Measurements from ENCODE around the gene ZIM2. TPM values are rescaled to one million over a fixed set of nuclear protein-coding genes. Genes with fewer than 3 reads are reported as not detected.

Gene ZIM2
- total and polyA plus RNA-seq, 2 of the 4 experiments (the other 2 are of a cell fraction), result not detected

- H3K18ac ChIP-seq (ENCODE audit: low read depth, low read length), result no peak overlapping the region
- WGBS, 2 experiments (ENCODE audit: extremely low coverage in 2 of 2, insufficient read length in 1 of 2), result 28% methylated on average over 2 of the region's 6 CpGs; no CpG with 5 or more reads in 1 of the 2 experiments
- no TSS peak for BruUV-seq (replicated peaks)
- H3K9me3 ChIP-seq (ENCODE audit: control insufficient read depth, insufficient read depth, low read length), result peaks cover 29% of the 10 kb centered on the region
- no peak overlapping the region for H2BK15ac ChIP-seq (ENCODE audit: low read depth, low read length)
- H3K14ac ChIP-seq (replicated peaks; ENCODE audit: low read depth, low read length), result no peak overlapping the region
- H4K91ac ChIP-seq (ENCODE audit: insufficient read depth, low read depth, low read length), result no peak overlapping the region
- no peak overlapping the region for H2BK120ac ChIP-seq (ENCODE audit: low read depth, low read length)
- no peak overlapping the region for H2BK20ac ChIP-seq (ENCODE audit: low read depth, low read length)
- no peak overlapping the region for H2AK5ac ChIP-seq (ENCODE audit: low read depth, low read length)
- ChIA-PET POLR2A (ENCODE audit: unreplicated experiment) (no interaction called here), CTCF (no interaction called here)
- in situ Hi-C loops (cut with MboI; ENCODE audit: low sequenced_read_pairs) (no loop called here), dilution Hi-C loops (cut with HindIII; ENCODE audit: low sequenced_read_pairs, unreplicated experiment) (no loop called here), intact Hi-C loops (cut with micrococcal nuclease) (no loop called here)
- H4K8ac ChIP-seq (ENCODE audit: low read depth in 2 of 2, low read length in 2 of 2), result no peak overlapping the region
- no peak overlapping the region for H3K56ac ChIP-seq (ENCODE audit: extremely low read depth, insufficient read depth, low read length)
- no peak overlapping the region for H3K23ac ChIP-seq (ENCODE audit: low read depth, low read length)
- DNase-seq (no peak), ATAC-seq (ENCODE audit: low read depth) (no peak)
- no peak overlapping the region for H2BK5ac ChIP-seq (ENCODE audit: low read depth, low read length, poor library complexity, severe bottlenecking)
- no peaks in the 10 kb centered on the region for H3K79me1 ChIP-seq (ENCODE audit: low read depth in 1 of 2, low read length in 2 of 2)
- H3K4me3 ChIP-seq (ENCODE audit: insufficient read depth, low read depth, low read length), result no peak overlapping the region
- no peak overlapping the region for H4K5ac ChIP-seq (ENCODE audit: low read depth, low read length)
- TF ChIP-seq MAZ (IDR thresholded peaks at IDR 0.05; ENCODE audit: borderline replicate concordance, low read depth, low read length), result no peak
- TF ChIP-seq USF2 (IDR thresholded peaks at IDR 0.05; ENCODE audit: low read depth, low read length), result no peak
- no peak for TF ChIP-seq NFE2L2 (IDR thresholded peaks at IDR 0.05; ENCODE audit: low read depth, low read length)
- no peak for TF ChIP-seq RCOR1 (IDR thresholded peaks at IDR 0.05; ENCODE audit: insufficient replicate concordance, low read length)
- TF ChIP-seq MAFK (IDR thresholded peaks at IDR 0.05; ENCODE audit: low read depth, low read length), result no peak
- no peak for TF ChIP-seq POLR2A (IDR thresholded peaks at IDR 0.05; ENCODE audit: low read depth, low read length)
- TF ChIP-seq, protein P1, sequence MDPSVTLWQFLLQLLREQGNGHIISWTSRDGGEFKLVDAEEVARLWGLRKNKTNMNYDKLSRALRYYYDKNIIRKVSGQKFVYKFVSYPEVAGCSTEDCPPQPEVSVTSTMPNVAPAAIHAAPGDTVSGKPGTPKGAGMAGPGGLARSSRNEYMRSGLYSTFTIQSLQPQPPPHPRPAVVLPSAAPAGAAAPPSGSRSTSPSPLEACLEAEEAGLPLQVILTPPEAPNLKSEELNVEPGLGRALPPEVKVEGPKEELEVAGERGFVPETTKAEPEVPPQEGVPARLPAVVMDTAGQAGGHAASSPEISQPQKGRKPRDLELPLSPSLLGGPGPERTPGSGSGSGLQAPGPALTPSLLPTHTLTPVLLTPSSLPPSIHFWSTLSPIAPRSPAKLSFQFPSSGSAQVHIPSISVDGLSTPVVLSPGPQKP (IDR thresholded peaks at IDR 0.05; ENCODE audit: borderline replicate concordance, low read depth, low read length), result no peak
- TF ChIP-seq, protein P2, sequence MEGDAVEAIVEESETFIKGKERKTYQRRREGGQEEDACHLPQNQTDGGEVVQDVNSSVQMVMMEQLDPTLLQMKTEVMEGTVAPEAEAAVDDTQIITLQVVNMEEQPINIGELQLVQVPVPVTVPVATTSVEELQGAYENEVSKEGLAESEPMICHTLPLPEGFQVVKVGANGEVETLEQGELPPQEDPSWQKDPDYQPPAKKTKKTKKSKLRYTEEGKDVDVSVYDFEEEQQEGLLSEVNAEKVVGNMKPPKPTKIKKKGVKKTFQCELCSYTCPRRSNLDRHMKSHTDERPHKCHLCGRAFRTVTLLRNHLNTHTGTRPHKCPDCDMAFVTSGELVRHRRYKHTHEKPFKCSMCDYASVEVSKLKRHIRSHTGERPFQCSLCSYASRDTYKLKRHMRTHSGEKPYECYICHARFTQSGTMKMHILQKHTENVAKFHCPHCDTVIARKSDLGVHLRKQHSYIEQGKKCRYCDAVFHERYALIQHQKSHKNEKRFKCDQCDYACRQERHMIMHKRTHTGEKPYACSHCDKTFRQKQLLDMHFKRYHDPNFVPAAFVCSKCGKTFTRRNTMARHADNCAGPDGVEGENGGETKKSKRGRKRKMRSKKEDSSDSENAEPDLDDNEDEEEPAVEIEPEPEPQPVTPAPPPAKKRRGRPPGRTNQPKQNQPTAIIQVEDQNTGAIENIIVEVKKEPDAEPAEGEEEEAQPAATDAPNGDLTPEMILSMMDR (conservative IDR thresholded peaks at IDR 0.05; ENCODE audit: low read depth, low read length), result no peak
- no peak overlapping the region for H3K27ac ChIP-seq (ENCODE audit: insufficient read depth, low read length)
- no peaks in the 10 kb centered on the region for H3K36me3 ChIP-seq (ENCODE audit: control insufficient read depth, insufficient read depth, low read length)
- no peak overlapping the region for H3K9ac ChIP-seq (ENCODE audit: low read depth, low read length)
- no peak overlapping the region for H2AFZ ChIP-seq (replicated peaks; ENCODE audit: low read length, poor library complexity)
- no peak overlapping the region for H3K4me2 ChIP-seq (ENCODE audit: low read depth, low read length)
- no peak overlapping the region for H3K4ac ChIP-seq (ENCODE audit: low read depth, low read length)
- H4K20me1 ChIP-seq (ENCODE audit: insufficient read depth, low read length), result no peaks in the 10 kb centered on the region
- no peaks in the 10 kb centered on the region for H3K9me1 ChIP-seq (ENCODE audit: insufficient read depth, low read length)
- no peaks in the 10 kb centered on the region for H3K27me3 ChIP-seq (ENCODE audit: control insufficient read depth, insufficient read depth, low read length)
- H2AK9ac ChIP-seq (replicated peaks; ENCODE audit: low read depth, low read length, poor library complexity), result no peak overlapping the region
- H3K4me1 ChIP-seq (ENCODE audit: control insufficient read depth, insufficient read depth, low read length), result no peaks in the 10 kb centered on the region
Observed at GRCh38 chr19:56829596-56829995, 10.9 kb downstream of the ZIM2 start.

Data from IMR-90 (cell line).